Lung (tissue), 12 donors: Measurements from ENCODE around the gene KCNC1. TPM values are rescaled to one million over a fixed set of nuclear protein-coding genes. Genes with fewer than 3 reads are reported as not detected.

Source experiments
- ATAC-seq: fragments of 200-7000 bp; cut with Tn5 transposase; one replicate; pipeline ENCODE4 v1.9.1; 2020; ENCODE audit warnings: moderate number of reproducible peaks; ENCODE audit not compliant: insufficient read depth, low FRiP score
- DNase-seq, 3 donors: peaks; one replicate each; pipeline ENCODE4 v3.0.0-alpha.2; 2013 to 2017
- H3K27ac ChIP-seq, 2 donors: one replicate each; pipeline ENCODE4 v1.5.1; 2013; ENCODE audit warnings: mild to moderate bottlenecking in 2 of 2, moderate library complexity in 2 of 2, control low read depth in 1 of 2, inconsistent platforms in 1 of 2, low read depth in 1 of 2, low read length in 1 of 2
- H3K27me3 ChIP-seq, 3 donors: one replicate each; pipeline ENCODE4 v1.5.1; 2013; ENCODE audit warnings: low read length in 2 of 3; ENCODE audit not compliant: control insufficient read depth in 3 of 3, insufficient read depth in 3 of 3
- H3K36me3 ChIP-seq, 4 donors: one replicate each; pipeline ENCODE4 v1.5.1; 2013; ENCODE audit warnings: low read length in 4 of 4, mild to moderate bottlenecking in 1 of 4, moderate library complexity in 1 of 4; ENCODE audit not compliant: control insufficient read depth in 4 of 4, insufficient read depth in 4 of 4
- H3K4me1 ChIP-seq, 5 donors: one replicate each; pipeline ENCODE4 v1.5.1; 2013; ENCODE audit warnings: low read length in 5 of 5, mild to moderate bottlenecking in 2 of 5, moderate library complexity in 1 of 5; ENCODE audit not compliant: control insufficient read depth in 5 of 5, insufficient read depth in 5 of 5
- H3K4me3 ChIP-seq: one replicate; pipeline ENCODE4 v1.5.1; 2013; ENCODE audit warnings: mild to moderate bottlenecking, control low read depth, moderate library complexity
- H3K9ac ChIP-seq, 2 donors: one replicate each; pipeline ENCODE4 v1.5.1; 2013; ENCODE audit warnings: low read length in 2 of 2, control low read depth in 1 of 2; ENCODE audit not compliant: insufficient read depth in 1 of 2
- H3K9me3 ChIP-seq, 4 donors: one replicate each; pipeline ENCODE4 v1.5.1; 2013; ENCODE audit warnings: low read length in 3 of 4, mild to moderate bottlenecking in 1 of 4, moderate library complexity in 1 of 4; ENCODE audit not compliant: control insufficient read depth in 4 of 4, insufficient read depth in 3 of 4
- WGBS, 2 donors: extraction: QIAGEN DNeasy Blood & Tissue Kit; methylation state at CpG; one replicate each; pipeline ENCODE4 v1.1.7; 2013; 5-methylcytosine and 5-hydroxymethylcytosine counted together
- polyA plus RNA-seq, 2 donors: library from polyadenylated mRNA; stranded (reverse); fragments of 200-250 nt; gene quantifications; one replicate each; pipeline ENCODE4 v1.2.1, GENCODE V29; 2013
- total RNA-seq, 2 donors: library from RNA; depleted of rRNA in 1 of 2; stranded (reverse); fragments of >200 nt in 1 of 2; gene quantifications; one replicate each; pipeline ENCODE4 v1.2.1, GENCODE V29; 2014 to 2021
- TF ChIP-seq, protein P1 (sequence below): IDR thresholded peaks from 2 replicates; pipeline ENCODE4 v1.5.1; 2012; ENCODE audit warnings: mild to moderate bottlenecking; ENCODE audit errors: control extremely low read depth, extremely low read depth
- donor health status: control.
- donor health status: control.
- donor health status: Bipolar disorder and iron deficiency.
- donor health status: healthy.
- donor health status: DM: yes; HTN: yes; CAD: no.

The KCNC1 gene
- total and polyA plus RNA-seq, 4 donors, result 0.01 TPM; not detected in 3

DNA sequence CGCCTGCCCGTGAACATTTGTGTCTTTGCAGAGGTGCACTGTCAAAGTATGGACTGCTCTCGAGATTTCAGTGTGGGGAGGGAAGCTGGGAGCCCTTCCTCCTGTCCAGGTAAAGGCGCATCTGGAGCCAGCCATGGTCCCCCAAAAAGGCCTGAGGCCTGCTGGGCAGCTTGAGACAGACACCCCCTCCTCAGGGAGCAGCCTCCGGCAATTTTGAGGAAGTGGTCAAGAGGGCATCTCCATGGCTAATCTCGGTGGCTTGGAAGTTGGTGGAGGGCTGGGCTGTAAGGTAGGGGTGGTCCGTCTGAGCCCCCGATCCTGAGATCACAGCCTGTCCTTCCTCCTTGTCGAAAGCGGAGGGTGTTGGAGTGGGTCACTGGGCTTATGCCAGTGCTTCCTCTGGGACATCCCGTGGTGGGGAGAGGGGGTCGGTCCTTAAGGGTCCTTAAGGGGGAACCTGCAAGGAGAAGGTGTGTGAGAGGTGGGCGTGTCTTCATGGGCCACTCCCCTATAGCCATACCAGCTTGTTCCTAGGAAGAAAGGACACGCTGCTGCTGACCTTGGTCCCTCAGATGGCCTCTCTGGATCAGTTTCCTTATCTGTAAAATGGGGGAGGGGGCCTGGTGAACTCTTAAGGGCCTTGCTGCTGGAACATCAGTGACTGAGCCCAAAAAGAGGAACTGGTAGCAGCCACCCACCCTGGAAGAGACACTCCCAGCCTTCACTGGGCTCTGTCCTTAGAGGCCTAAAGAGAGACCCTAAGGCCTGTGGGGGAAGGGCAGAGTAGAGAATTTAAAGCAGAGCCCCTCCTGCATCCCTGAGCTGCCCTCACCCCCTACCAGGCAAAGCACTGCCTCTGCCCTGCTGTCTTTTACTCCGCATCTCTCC lies 2.6 kb downstream of the KCNC1 start:
- WGBS, 2 donors, result 47 to 49% methylated on average over 15 of the region's 15 CpGs
- H3K27me3 ChIP-seq, result peaks cover 7 to 52% (median 39%) of the 10 kb centered on the region in 3 donors
- peaks cover 0 to 10% (median 6%) of the 10 kb centered on the region in 5 donors for H3K4me1 ChIP-seq
- H3K4me3 ChIP-seq, result no peak overlapping the region
- TF ChIP-seq, protein P1, sequence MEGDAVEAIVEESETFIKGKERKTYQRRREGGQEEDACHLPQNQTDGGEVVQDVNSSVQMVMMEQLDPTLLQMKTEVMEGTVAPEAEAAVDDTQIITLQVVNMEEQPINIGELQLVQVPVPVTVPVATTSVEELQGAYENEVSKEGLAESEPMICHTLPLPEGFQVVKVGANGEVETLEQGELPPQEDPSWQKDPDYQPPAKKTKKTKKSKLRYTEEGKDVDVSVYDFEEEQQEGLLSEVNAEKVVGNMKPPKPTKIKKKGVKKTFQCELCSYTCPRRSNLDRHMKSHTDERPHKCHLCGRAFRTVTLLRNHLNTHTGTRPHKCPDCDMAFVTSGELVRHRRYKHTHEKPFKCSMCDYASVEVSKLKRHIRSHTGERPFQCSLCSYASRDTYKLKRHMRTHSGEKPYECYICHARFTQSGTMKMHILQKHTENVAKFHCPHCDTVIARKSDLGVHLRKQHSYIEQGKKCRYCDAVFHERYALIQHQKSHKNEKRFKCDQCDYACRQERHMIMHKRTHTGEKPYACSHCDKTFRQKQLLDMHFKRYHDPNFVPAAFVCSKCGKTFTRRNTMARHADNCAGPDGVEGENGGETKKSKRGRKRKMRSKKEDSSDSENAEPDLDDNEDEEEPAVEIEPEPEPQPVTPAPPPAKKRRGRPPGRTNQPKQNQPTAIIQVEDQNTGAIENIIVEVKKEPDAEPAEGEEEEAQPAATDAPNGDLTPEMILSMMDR, result no peak
- no peak for DNase-seq
- H3K27ac ChIP-seq, result no peak overlapping the region
- peaks cover 0 to 8% (median 0%) of the 10 kb centered on the region in 4 donors for H3K9me3 ChIP-seq
- H3K9ac ChIP-seq, result no peak overlapping the region
- no peaks in the 10 kb centered on the region for H3K36me3 ChIP-seq
- ATAC-seq, result no peak

DNA sequence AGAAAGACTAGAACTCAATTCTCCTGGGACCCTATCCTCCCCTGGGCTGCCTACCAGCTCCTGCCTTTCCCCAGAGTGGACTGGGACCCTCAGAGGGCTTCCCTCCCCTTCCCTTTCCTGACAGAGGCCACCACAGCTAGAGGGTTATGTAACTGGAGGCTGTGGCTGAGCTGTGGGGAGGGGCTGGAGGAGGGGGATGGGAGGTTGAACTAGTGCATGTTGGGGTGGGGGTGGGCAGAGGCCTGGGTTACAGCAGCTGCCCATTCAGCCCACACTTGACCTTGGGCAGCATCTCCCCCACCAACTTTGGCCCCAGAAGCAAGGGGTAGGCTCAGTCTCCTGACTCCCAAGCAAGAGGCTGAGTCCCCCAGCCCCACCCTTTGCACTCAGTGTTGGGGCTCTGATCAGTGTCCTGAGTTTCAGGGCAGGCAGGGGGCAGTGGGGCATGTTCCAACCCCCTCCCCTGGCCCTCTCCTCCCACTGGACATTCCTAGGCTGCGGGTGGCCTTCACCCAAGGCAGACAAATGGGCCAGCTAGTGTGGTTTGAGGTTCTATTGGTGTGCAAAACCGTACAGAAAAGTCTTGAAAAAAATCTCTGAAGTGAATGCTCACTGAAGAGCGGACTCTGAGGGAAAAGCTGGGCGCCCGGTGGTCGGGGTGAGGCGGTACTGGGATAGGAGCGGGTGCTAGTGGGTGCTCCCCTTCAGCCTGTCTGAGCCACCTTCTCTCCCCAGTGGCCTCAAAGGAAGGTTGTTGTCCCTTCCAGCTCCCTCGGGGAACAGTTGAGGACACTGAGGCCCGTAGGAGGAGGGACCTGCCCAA lies 3.8 kb downstream of the KCNC1 start:
- TF ChIP-seq, protein P1, result no peak
- H3K4me3 ChIP-seq, result no peak overlapping the region
- peak in 1 of 3 donors; percentile 4 for DNase-seq
- H3K9ac ChIP-seq, result no peak overlapping the region
- peaks cover 0 to 10% (median 6%) of the 10 kb centered on the region in 5 donors for H3K4me1 ChIP-seq
- H3K27ac ChIP-seq, result no peak overlapping the region
- no peaks in the 10 kb centered on the region for H3K36me3 ChIP-seq
- WGBS, 2 donors, result 34 to 45% methylated on average over 10 of the region's 10 CpGs
- peaks cover 0 to 8% (median 0%) of the 10 kb centered on the region in 4 donors for H3K9me3 ChIP-seq
- peaks cover 7 to 41% (median 34%) of the 10 kb centered on the region in 3 donors for H3K27me3 ChIP-seq
- ATAC-seq, result no peak

DNA sequence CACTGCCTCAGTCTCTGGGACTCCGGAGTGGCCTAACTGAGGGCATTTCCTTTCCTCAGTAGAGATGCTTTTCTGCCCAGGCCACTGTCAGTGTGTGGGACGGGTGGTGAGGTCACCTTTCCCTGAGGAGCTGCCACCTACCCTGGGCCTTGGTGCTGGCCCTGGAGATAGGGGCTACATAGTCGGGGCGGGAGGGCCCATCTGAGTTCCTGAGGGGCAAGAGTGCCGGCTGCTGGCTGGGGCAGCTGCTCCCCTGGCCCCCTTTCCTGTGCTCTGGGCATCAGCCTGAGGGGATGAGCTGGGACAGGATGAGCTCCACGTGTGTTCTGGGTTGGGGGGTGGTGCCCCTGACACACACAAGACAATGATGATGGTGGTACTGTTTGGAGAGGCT lies 5.4 kb downstream of the KCNC1 start:
- Histone ChIP-seq H3K9me3 (peaks cover 0 to 8% (median 0%) of the 10 kb centered on the region in 4 donors), H3K9ac (no peak overlapping the region), H3K4me3 (no peak overlapping the region), H3K27ac (no peak overlapping the region), H3K27me3 (peaks cover 7 to 41% (median 30%) of the 10 kb centered on the region in 3 donors), H3K4me1 (peaks cover 0 to 4% (median 0%) of the 10 kb centered on the region in 5 donors), H3K36me3 (no peaks in the 10 kb centered on the region)
- ATAC-seq, result no peak
- TF ChIP-seq, protein P1, result no peak
- 53 to 56% methylated on average over 5 to 6 of the region's 6 CpGs for WGBS, 2 donors
- DNase-seq, result no peak
